Heart right ventricle (tissue), 16 donors: ENCODE data around the gene UNC119B. TPM values are rescaled to one million over a fixed set of nuclear protein-coding genes. Genes with fewer than 3 reads are reported as not detected.

Experiments used
- ATAC-seq, 8 donors: fragments of 200-7000 bp; cut with Tn5 transposase; one replicate each; pipeline ENCODE4 v1.9.1; 2020; ENCODE audit warnings: mild to moderate bottlenecking in 8 of 8, moderate library complexity in 8 of 8, moderate number of reproducible peaks in 1 of 8
- DNase-seq, 2 donors: peaks; one replicate each; pipeline ENCODE4 v3.0.0-alpha.2; 2020
- H3K27ac ChIP-seq, 10 donors: fragments of 200-600 bp; sonication (generic) in 2 of 10; one replicate each; pipeline versions ENCODE4 v1.5.0 to v1.8.0; 2020 to 2022; ENCODE audit warnings: mild to moderate bottlenecking in 3 of 10
- H3K27me3 ChIP-seq, 7 donors: fragments of 200-600 bp; one replicate each; pipeline ENCODE4 v1.8.0; 2021 to 2022; ENCODE audit warnings: mild to moderate bottlenecking in 2 of 7
- H3K36me3 ChIP-seq, 9 donors: fragments of 200-600 bp; sonication (generic) in 1 of 9; one replicate each; pipeline versions ENCODE4 v1.5.0 to v1.8.0; 2020 to 2022; ENCODE audit warnings: mild to moderate bottlenecking in 2 of 9
- H3K4me1 ChIP-seq, 9 donors: fragments of 200-600 bp; sonication (generic) in 1 of 9; one replicate each; pipeline versions ENCODE4 v1.5.0 to v1.8.0; 2020 to 2022; ENCODE audit warnings: mild to moderate bottlenecking in 4 of 9
- H3K4me3 ChIP-seq, 10 donors: fragments of 200-600 bp; sonication (generic) in 2 of 10; one replicate each; pipeline versions ENCODE4 v1.5.0 to v1.8.0; 2020 to 2022; ENCODE audit warnings: mild to moderate bottlenecking in 7 of 10, moderate library complexity in 2 of 10
- H3K9me3 ChIP-seq, 11 donors: fragments of 200-600 bp in 10 of 11; sonication (generic) in 2 of 11; one replicate each; pipeline versions ENCODE4 v1.5.0 to v1.8.0; 2013 to 2022; ENCODE audit warnings: mild to moderate bottlenecking in 2 of 11, control low read depth in 1 of 11, moderate library complexity in 1 of 11
- WGBS, 2 donors: extraction: QIAGEN DNeasy Blood & Tissue Kit; methylation state at CpG; one replicate each; pipeline ENCODE4 v1.1.7; 2013; ENCODE audit warnings: inconsistent platforms in 1 of 2; 5-methylcytosine and 5-hydroxymethylcytosine counted together
- intact Hi-C, 10 donors: fragments of 100-400 bp; cut with DNase I; formaldehyde crosslinking; loops; one replicate each; pipeline versions ENCODE4 v1.11.1 to v1.14.2; 2022
- polyA plus RNA-seq, 2 donors: library from polyadenylated mRNA; stranded (reverse); fragments of 200-250 nt; gene quantifications; one replicate each; pipeline ENCODE4 v1.2.3, GENCODE V29; 2013
- total RNA-seq, 10 donors: library from RNA; stranded (reverse); fragmentation: NEBNext Ultra II Directional in 3 of 10; extraction: Animal tissue kit (Norgen Biotek cat#: 25700) in 3 of 10; gene quantifications; one replicate each; pipeline versions ENCODE4 v1.2.1 to v1.2.4, GENCODE V29; 2021 to 2023
- TF ChIP-seq, protein P1 (sequence below), 9 donors: fragments of 200-600 bp; sonication (generic) in 2 of 9; IDR thresholded peaks; one replicate each; pipeline versions ENCODE4 v1.5.0 to v1.8.0; 2021 to 2022; ENCODE audit warnings: antibody characterized with exemption in 9 of 9, mild to moderate bottlenecking in 5 of 9, moderate library complexity in 1 of 9
- donor health status: Arrhythmogenic right ventricular cardiomyopathy.
- donor health status: ischemic (EF 13 %, LVEDD 7.1; RV severe dilation, severe dysfunction).
- donor health status: healthy with polysubstance abuse.
- donor health status: DM: no; HTN: yes; CAD: no.
- donor health status: DM: no; HTN: no; CAD: no.
- donor health status: ischemic (EF 25% LVEDD 6.9; RV normal size, moderate dysfunction).
- donor health status: ischemic (EF 25% LVEDD 5.7; RV mildly dilated, moderate dysfunction).
- donor health status: healthy.
- donor health status: DM: yes; HTN: yes; CAD: no.
- donor health status: Ischemic cardiomyopathy.
- donor health status: ischemic (EF 35%, LVEDD 5.7; RV mildly dilated, moderate dysfunction).
- donor health status: nonischemic (EF 11% LVEDD 7.7; RV severe dilation, severe dysfunction).
- donor health status: DM: yes; HTN: yes; CAD: no.
- donor health status: PGD.
- donor health status: ischemic (EF 29% LVEDD 5.4; RV normal size, mild dysfunction).
- donor health status: nonischemic (EF 23%, LVEDD 6.1; RV moderate dilation, normal function).

Gene UNC119B
- total and polyA plus RNA-seq, 12 donors, result 5.0 to 15.4 (median 9.3) TPM

DNA sequence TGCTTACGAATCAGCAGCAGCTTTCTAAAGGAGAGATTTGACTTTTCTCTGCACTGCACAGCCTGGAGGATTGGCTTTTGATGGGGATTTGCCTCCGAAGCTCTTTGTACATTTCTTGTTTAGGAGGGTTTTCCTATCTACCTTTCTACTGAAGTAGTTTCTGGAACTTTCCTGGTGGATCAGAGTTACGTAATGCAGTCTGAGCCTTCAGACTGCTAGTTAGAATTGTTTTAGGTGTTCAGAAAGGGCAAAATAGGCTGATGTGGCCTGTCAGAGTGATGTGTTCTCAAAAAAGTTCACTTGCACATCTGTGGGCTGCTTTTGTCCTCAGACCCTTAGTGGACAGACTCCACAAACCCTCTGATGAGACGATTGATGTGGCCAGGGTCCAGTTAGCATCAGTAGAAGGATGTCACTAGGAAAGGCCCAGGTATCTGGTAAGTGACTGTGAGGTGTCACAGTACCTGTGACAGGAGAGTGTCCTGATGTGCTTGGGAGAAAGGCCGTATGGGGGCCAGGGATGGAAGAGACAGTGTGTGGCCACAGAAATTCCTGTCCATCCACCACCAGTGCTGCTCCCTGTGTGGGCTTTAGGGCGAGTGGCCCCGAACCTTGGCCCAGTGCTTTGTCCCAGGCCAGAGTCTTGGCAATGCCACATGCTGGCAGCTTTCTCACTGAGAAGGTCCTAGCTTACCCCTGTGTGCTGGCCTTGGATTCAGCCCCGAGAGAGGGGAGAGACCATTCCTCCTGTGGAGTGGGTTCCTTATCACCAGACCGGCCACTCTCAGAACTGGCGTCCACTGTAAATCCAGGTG lies 10.9 kb downstream of the UNC119B start:
- peaks cover 0 to 53% (median 20%) of the 10 kb centered on the region in 9 donors for H3K4me1 ChIP-seq
- H3K36me3 ChIP-seq, result peaks cover 0 to 88% (median 54%) of the 10 kb centered on the region in 9 donors
- ATAC-seq (no peak), DNase-seq (no peak)
- TF ChIP-seq, protein P1, sequence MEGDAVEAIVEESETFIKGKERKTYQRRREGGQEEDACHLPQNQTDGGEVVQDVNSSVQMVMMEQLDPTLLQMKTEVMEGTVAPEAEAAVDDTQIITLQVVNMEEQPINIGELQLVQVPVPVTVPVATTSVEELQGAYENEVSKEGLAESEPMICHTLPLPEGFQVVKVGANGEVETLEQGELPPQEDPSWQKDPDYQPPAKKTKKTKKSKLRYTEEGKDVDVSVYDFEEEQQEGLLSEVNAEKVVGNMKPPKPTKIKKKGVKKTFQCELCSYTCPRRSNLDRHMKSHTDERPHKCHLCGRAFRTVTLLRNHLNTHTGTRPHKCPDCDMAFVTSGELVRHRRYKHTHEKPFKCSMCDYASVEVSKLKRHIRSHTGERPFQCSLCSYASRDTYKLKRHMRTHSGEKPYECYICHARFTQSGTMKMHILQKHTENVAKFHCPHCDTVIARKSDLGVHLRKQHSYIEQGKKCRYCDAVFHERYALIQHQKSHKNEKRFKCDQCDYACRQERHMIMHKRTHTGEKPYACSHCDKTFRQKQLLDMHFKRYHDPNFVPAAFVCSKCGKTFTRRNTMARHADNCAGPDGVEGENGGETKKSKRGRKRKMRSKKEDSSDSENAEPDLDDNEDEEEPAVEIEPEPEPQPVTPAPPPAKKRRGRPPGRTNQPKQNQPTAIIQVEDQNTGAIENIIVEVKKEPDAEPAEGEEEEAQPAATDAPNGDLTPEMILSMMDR (IDR thresholded peaks at IDR 0.05), result no peak
- H3K27me3 ChIP-seq, result no peaks in the 10 kb centered on the region
- no peaks in the 10 kb centered on the region for H3K9me3 ChIP-seq
- intact Hi-C loops, result loop anchor here in 5 of 10 donors (10.0 kb wide), 3 partner anchors 184 to 254 kb away; partner anchors contain the start of genes HNF1A (in 4 of the 5) and SPPL3 (in 1 of the 5)
- 90 to 92% methylated on average over 10 of the region's 10 CpGs for WGBS, 2 donors
- H3K4me3 ChIP-seq, result no peak overlapping the region
- H3K27ac ChIP-seq, result peak overlapping the region in 8 of 10 donors; percentile 4 to 61 (median 33)

DNA sequence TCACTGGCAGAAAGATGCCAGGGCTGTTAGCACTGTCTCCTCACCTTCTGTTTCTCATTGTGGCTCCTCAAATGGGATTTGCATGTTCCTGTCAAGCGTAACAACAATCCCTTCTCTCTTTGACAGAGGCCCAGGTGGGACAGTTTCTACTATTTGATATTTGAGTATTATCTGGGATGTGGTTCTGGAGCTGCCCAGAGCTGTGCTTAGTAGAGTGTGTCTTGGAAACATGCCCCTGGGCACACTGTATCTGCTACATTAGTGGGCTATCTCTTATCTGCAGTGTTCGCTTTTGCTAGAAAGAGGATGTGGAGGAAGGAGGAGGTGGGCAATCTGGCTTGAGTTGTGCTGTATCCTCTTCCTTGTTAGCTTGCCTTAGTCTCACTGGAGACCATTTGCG lies 11.6 kb downstream of the UNC119B start:
- Histone ChIP-seq H3K9me3 (no peaks in the 10 kb centered on the region), H3K36me3 (peaks cover 0 to 81% (median 48%) of the 10 kb centered on the region in 9 donors), H3K4me3 (no peak overlapping the region), H3K4me1 (peaks cover 0 to 60% (median 24%) of the 10 kb centered on the region in 9 donors), H3K27ac (no peak overlapping the region), H3K27me3 (no peaks in the 10 kb centered on the region)
- DNase-seq, result no peak
- ATAC-seq, result no peak
- TF ChIP-seq, protein P1 (IDR thresholded peaks at IDR 0.05), result no peak
- WGBS, 2 donors, result 79 to 88% methylated on average over 3 of the region's 3 CpGs
- intact Hi-C loops, result loop anchor here in 5 of 10 donors (10.0 kb wide), 3 partner anchors 183 to 253 kb away; partner anchors contain the start of genes HNF1A (in 4 of the 5) and SPPL3 (in 1 of the 5)

DNA sequence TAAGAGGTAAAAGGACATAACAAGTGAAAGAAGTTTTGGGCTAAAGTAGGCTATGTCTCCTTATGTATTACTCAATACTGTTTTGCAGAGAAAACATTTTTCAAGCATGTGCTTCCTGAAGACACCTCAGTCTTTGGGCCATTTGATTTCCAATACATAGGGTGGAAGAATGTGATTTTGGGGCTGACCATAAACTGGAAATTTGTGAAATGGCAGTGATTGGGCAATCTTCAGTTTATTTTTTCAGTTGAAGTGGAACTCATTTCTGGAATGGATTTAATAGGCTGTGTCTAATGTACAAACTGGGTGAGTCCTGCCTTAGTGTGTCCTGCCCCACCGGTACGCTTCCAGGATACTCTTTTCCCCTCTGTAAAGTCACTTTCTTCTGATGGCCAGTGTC lies 12.5 kb downstream of the UNC119B start:
- intact Hi-C loops, result loop anchor here in 5 of 10 donors (10.0 kb wide), 3 partner anchors 182 to 252 kb away; partner anchors contain the start of genes HNF1A (in 4 of the 5) and SPPL3 (in 1 of the 5)
- Histone ChIP-seq H3K4me3 (no peak overlapping the region), H3K36me3 (peaks cover 0 to 81% (median 42%) of the 10 kb centered on the region in 9 donors), H3K4me1 (peaks cover 0 to 60% (median 24%) of the 10 kb centered on the region in 9 donors), H3K27ac (no peak overlapping the region), H3K9me3 (no peaks in the 10 kb centered on the region), H3K27me3 (no peaks in the 10 kb centered on the region)
- ATAC-seq, result no peak
- DNase-seq, result no peak
- WGBS, 2 donors, result 98 to 100% methylated on average over 2 of the region's 2 CpGs
- TF ChIP-seq, protein P1 (IDR thresholded peaks at IDR 0.05), result no peak

DNA sequence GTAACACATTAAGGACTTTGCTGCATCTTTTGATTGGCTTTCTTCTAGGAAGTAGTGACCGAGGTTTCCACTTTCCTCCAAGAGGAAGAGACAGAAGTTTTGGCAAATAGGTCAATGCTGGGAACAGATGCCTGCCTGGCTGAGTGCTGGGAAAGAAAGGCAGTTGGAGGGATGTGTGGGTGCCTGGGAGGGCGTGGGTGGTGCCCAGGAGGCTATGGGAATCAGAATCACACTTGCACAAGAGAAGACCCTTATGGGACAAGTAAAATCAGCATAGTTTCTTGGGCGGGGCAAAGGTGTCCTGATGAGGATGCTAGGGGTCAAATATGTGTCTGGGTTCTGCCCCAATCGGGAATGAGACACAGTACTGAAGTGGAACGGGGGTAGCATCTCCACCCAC lies 14.5 kb downstream of the UNC119B start:
- H3K4me3 ChIP-seq, result no peak overlapping the region
- no peaks in the 10 kb centered on the region for H3K27me3 ChIP-seq
- TF ChIP-seq, protein P1 (IDR thresholded peaks at IDR 0.05), result no peak
- H3K4me1 ChIP-seq, result peaks cover 0 to 42% (median 24%) of the 10 kb centered on the region in 9 donors
- H3K36me3 ChIP-seq, result peaks cover 0 to 81% (median 34%) of the 10 kb centered on the region in 9 donors
- no peaks in the 10 kb centered on the region for H3K9me3 ChIP-seq
- H3K27ac ChIP-seq, result peak overlapping the region in 2 of 10 donors; percentile 85 to 89
- 65 to 69% methylated on average over 5 of the region's 5 CpGs for WGBS, 2 donors
- ATAC-seq (no peak), DNase-seq (no peak)
- intact Hi-C loops, result loop anchor here in 6 of 10 donors (5.0 to 10.0 kb wide), 4 partner anchors 180 to 250 kb away; partner anchors contain the start of genes HNF1A (in 4 of the 6) and SPPL3 (in 1 of the 6)
